Left lung (tissue), 10 donors: ENCODE measurements around the gene SLC4A11. TPM values are rescaled to one million over a fixed set of nuclear protein-coding genes. Genes with fewer than 3 reads are reported as not detected.

Experiments
- ATAC-seq: fragments of 200-7000 bp; cut with Tn5 transposase; one replicate; pipeline ENCODE4 v1.9.1; 2020; ENCODE audit warnings: moderate library complexity
- DNase-seq, 4 donors: peaks; one replicate each; pipeline ENCODE4 v3.0.0-alpha.2; 2013 to 2020
- H3K27ac ChIP-seq, 2 donors: fragments of 200-600 bp; sonication (generic) in 1 of 2; one replicate each; pipeline versions ENCODE4 v1.5.0 to v1.8.0; 2020 to 2021
- H3K27me3 ChIP-seq, 2 donors: fragments of 200-600 bp; sonication (generic) in 1 of 2; one replicate each; pipeline versions ENCODE4 v1.5.0 to v1.8.0; 2020 to 2021
- H3K36me3 ChIP-seq, 2 donors: fragments of 200-600 bp; sonication (generic) in 1 of 2; one replicate each; pipeline versions ENCODE4 v1.5.0 to v1.8.0; 2020 to 2021
- H3K4me1 ChIP-seq, 2 donors: fragments of 200-600 bp; one replicate each; pipeline ENCODE4 v1.8.0; 2021
- H3K4me3 ChIP-seq, 2 donors: fragments of 200-600 bp; sonication (generic) in 1 of 2; one replicate each; pipeline versions ENCODE4 v1.5.0 to v1.8.0; 2020 to 2021; ENCODE audit warnings: mild to moderate bottlenecking in 1 of 2
- H3K9me3 ChIP-seq, 2 donors: fragments of 200-600 bp; sonication (generic) in 1 of 2; one replicate each; pipeline versions ENCODE4 v1.5.0 to v1.8.0; 2020 to 2021
- intact Hi-C, 2 donors: fragments of 100-400 bp; cut with DNase I; formaldehyde crosslinking; loops; one replicate each; pipeline versions ENCODE4 v1.11.2 to v1.14.2; 2022
- polyA plus RNA-seq, 6 donors: library from polyadenylated mRNA; unstranded; fragments of 120-200 nt; gene quantifications; one replicate each; pipeline ENCODE4 v1.2.1, GENCODE V29; 2013; ENCODE audit not compliant: insufficient read length in 6 of 6
- total RNA-seq, 2 donors: library from RNA; stranded (reverse); fragmentation: NEBNext Ultra II Directional; extraction: Animal tissue kit (Norgen Biotek cat#: 25700); gene quantifications; one replicate each; pipeline ENCODE4 v1.2.1, GENCODE V29; 2021
- TF ChIP-seq, protein P1 (sequence below), 2 donors: fragments of 200-600 bp; sonication (generic) in 1 of 2; IDR thresholded peaks; one replicate each; pipeline versions ENCODE4 v1.5.0 to v1.8.0; 2021; ENCODE audit warnings: antibody characterized with exemption in 2 of 2
- donor health status: DM: no; HTN: yes; CAD: no.
- donor health status: DM: no; HTN: no; CAD: no.

SLC4A11 gene
- total and polyA plus RNA-seq, 8 donors = 0.44 to 4.8 (median 0.96) TPM

GRCh38 chr20:3247638-3248037 is 8.6 kb upstream of the SLC4A11 start:
- intact Hi-C loops = no loop called here
- Histone ChIP-seq H3K4me3 (no peak overlapping the region), H3K4me1 (peaks cover 3 to 7% of the 10 kb centered on the region in 2 donors), H3K36me3 (peaks cover 0 to 22% of the 10 kb centered on the region in 2 donors), H3K27ac (no peak overlapping the region), H3K27me3 (peaks cover 0 to 71% of the 10 kb centered on the region in 2 donors), H3K9me3 (no peaks in the 10 kb centered on the region)
- DNase-seq (no peak), ATAC-seq (no peak)
- TF ChIP-seq, protein P1, sequence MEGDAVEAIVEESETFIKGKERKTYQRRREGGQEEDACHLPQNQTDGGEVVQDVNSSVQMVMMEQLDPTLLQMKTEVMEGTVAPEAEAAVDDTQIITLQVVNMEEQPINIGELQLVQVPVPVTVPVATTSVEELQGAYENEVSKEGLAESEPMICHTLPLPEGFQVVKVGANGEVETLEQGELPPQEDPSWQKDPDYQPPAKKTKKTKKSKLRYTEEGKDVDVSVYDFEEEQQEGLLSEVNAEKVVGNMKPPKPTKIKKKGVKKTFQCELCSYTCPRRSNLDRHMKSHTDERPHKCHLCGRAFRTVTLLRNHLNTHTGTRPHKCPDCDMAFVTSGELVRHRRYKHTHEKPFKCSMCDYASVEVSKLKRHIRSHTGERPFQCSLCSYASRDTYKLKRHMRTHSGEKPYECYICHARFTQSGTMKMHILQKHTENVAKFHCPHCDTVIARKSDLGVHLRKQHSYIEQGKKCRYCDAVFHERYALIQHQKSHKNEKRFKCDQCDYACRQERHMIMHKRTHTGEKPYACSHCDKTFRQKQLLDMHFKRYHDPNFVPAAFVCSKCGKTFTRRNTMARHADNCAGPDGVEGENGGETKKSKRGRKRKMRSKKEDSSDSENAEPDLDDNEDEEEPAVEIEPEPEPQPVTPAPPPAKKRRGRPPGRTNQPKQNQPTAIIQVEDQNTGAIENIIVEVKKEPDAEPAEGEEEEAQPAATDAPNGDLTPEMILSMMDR (IDR thresholded peaks at IDR 0.05) = no peak

DNA sequence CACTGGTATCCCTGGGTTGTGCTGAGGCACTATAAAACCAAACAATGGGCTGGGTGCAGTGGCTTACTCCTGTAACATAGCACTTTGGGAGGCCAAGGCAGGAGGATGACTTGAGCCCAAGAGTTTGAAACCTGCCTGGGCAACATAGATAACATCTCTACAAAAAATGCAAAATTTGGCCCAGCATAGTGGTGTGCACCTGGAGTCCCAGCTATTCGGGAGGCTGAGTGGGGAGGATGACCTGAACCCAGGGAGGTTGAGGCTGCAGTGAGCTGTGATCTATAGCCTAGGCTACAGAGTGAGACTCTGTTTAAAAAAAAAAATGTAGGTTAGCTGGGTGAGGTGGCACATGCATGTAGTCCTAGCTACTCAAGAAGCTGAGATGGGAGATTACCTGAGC is 7.7 kb upstream of the SLC4A11 start:
- no peak for DNase-seq
- peaks cover 0 to 80% of the 10 kb centered on the region in 2 donors for H3K27me3 ChIP-seq

GRCh38 chr20:3245711-3246110 is 6.7 kb upstream of the SLC4A11 start:
- intact Hi-C loops = no loop called here
- peaks cover 0 to 2% of the 10 kb centered on the region in 2 donors for H3K36me3 ChIP-seq

More for the DNA sequence above, 7.7 kb upstream of the SLC4A11 start:
- H3K36me3 ChIP-seq = peaks cover 0 to 12% of the 10 kb centered on the region in 2 donors
- no peak for ATAC-seq
- no peak overlapping the region for H3K27ac ChIP-seq
- no peaks in the 10 kb centered on the region for H3K9me3 ChIP-seq
- H3K4me1 ChIP-seq = peaks cover 3 to 7% of the 10 kb centered on the region in 2 donors
- TF ChIP-seq, protein P1 (IDR thresholded peaks at IDR 0.05) = no peak
- intact Hi-C loops = no loop called here
- H3K4me3 ChIP-seq = no peak overlapping the region

GRCh38 chr20:3245156-3245555 is 6.2 kb upstream of the SLC4A11 start:
- no peak for ATAC-seq
- Histone ChIP-seq H3K9me3 (no peaks in the 10 kb centered on the region), H3K36me3 (no peaks in the 10 kb centered on the region), H3K27me3 (peaks cover 0 to 90% of the 10 kb centered on the region in 2 donors), H3K4me1 (peaks cover 3 to 11% of the 10 kb centered on the region in 2 donors), H3K4me3 (no peak overlapping the region), H3K27ac (no peak overlapping the region)
- TF ChIP-seq, protein P1 (IDR thresholded peaks at IDR 0.05) = no peak
- intact Hi-C loops = no loop called here
- DNase-seq = no peak

More at GRCh38 chr20:3245711-3246110, 6.7 kb upstream of the SLC4A11 start:
- Histone ChIP-seq H3K9me3 (no peaks in the 10 kb centered on the region), H3K27ac (no peak overlapping the region), H3K4me1 (peaks cover 3 to 7% of the 10 kb centered on the region in 2 donors), H3K4me3 (no peak overlapping the region), H3K27me3 (peaks cover 0 to 90% of the 10 kb centered on the region in 2 donors)
- no peak for DNase-seq
- ATAC-seq = no peak
- TF ChIP-seq, protein P1 (IDR thresholded peaks at IDR 0.05) = no peak

DNA sequence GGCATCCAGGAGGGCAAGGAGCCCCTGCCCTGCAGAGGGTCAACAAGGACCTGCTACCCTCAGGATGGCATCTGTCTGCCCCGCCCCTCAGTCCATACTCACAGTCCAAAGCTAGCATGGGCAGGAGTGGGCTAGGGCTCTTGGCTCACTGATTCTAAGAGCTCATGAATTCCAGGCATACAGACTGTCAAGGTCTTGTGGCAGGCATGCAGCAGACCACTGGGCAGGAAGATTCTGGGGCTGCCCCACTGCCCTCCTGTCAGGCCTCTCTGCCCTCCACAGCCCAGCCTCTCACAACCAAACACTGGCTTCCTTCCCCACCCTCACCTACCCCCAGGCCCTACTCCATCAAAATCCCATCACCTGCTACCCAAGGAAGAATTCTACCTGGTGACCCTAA is 5.6 kb upstream of the SLC4A11 start:
- no peak for ATAC-seq
- no peak overlapping the region for H3K27ac ChIP-seq
- intact Hi-C loops = no loop called here
- H3K36me3 ChIP-seq = no peaks in the 10 kb centered on the region
- peaks cover 3 to 17% of the 10 kb centered on the region in 2 donors for H3K4me1 ChIP-seq
- peaks cover 0 to 90% of the 10 kb centered on the region in 2 donors for H3K27me3 ChIP-seq
- no peak overlapping the region for H3K4me3 ChIP-seq
- TF ChIP-seq, protein P1 (IDR thresholded peaks at IDR 0.05) = no peak
- DNase-seq = no peak
- no peaks in the 10 kb centered on the region for H3K9me3 ChIP-seq
